NB4 (cell line): Measurements from ENCODE around the gene SSB.
"Not testable (repeated sequence)": the region's sequence is repeated elsewhere in the genome, so short reads cannot be mapped to it uniquely, and the experiment has no call there.

Source experiments
- DNase-seq: peaks from one replicate; pipeline ENCODE4 v3.0.0; 2010; ENCODE audit warnings: low read depth
- H3K4me3 ChIP-seq: one replicate; pipeline ENCODE4 v1.5.1; 2011; ENCODE audit warnings: mild to moderate bottlenecking, low read depth, low read length, moderate library complexity
- MYC ChIP-seq: IDR thresholded peaks from 2 replicates; pipeline ENCODE4 v1.6.1; 2011; ENCODE audit warnings: low read depth, low read length
- POLR2A ChIP-seq: IDR thresholded peaks from 2 replicates; pipeline ENCODE4 v1.6.1; 2011; ENCODE audit warnings: mild to moderate bottlenecking; ENCODE audit not compliant: insufficient read length; ENCODE audit errors: extremely low read depth
- TF ChIP-seq, protein P1 (sequence below): IDR thresholded peaks from 2 replicates; pipeline ENCODE4 v1.6.1; 2011; ENCODE audit warnings: low read depth, low read length
- TF ChIP-seq, protein P2 (sequence below): IDR thresholded peaks from one replicate; pipeline ENCODE4 v1.5.1; 2012; ENCODE audit warnings: low read depth, low read length

SSB gene

DNA sequence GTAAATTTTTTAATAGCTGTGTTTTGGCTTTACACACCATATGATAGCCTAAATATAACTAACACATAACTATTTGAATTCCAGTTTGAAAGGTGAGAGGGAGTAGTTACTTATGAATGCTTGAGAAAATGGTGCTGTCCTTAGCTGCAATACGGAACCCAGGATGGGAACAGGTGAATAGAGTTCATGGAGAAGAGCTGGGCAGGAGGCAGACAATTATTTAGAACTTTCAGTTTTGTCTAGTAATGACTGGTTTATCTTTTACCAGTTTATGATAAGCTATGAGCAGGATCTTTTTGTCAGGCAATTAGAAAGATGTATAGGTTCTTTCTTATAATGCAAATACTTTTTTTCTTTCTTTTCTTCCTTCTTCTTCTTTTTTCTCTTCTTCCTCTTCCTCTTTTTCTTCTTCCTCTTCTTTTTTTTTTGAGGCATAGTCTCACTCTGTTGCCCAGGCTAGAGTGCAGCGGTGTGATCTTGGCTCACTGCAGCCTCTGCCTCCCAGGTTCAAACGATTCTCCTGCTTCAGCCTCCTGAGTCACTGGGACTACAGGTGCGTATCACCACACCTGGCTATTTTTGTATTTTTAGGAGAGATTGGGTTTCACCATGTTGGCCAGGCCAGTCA, 54.5 kb downstream of the SSB start:
- no peak for DNase-seq
- TF ChIP-seq, protein P1, sequence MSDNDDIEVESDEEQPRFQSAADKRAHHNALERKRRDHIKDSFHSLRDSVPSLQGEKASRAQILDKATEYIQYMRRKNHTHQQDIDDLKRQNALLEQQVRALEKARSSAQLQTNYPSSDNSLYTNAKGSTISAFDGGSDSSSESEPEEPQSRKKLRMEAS, result no peak
- TF ChIP-seq, protein P2, sequence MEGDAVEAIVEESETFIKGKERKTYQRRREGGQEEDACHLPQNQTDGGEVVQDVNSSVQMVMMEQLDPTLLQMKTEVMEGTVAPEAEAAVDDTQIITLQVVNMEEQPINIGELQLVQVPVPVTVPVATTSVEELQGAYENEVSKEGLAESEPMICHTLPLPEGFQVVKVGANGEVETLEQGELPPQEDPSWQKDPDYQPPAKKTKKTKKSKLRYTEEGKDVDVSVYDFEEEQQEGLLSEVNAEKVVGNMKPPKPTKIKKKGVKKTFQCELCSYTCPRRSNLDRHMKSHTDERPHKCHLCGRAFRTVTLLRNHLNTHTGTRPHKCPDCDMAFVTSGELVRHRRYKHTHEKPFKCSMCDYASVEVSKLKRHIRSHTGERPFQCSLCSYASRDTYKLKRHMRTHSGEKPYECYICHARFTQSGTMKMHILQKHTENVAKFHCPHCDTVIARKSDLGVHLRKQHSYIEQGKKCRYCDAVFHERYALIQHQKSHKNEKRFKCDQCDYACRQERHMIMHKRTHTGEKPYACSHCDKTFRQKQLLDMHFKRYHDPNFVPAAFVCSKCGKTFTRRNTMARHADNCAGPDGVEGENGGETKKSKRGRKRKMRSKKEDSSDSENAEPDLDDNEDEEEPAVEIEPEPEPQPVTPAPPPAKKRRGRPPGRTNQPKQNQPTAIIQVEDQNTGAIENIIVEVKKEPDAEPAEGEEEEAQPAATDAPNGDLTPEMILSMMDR, result no peak
- no peak for TF ChIP-seq MYC
- no peak for TF ChIP-seq POLR2A
- H3K4me3 ChIP-seq, result no peak overlapping the region

GRCh38 chr2:169855281-169856258, 56.9 kb downstream of the SSB start:
- H3K4me3 ChIP-seq, DNase-seq: not testable (repeated sequence)

DNA sequence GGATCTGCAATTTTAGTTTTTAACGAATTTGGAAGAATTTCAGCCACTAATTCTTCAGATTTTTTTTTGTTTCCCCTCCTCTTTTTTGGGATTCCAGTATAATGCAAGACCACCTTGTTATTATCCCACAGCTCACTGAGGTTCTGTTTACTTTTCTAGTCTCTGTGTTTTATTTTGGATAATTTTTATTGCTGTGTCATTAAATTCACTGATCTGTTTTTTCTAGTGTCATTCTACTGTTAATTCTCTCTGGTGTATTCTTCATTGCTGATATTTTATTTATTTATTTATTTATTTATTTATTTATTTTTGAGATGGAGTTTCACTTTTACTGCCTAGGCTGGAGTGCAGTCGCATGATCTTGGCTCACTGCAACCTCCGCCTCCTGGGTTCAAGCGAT, 60.8 kb downstream of the SSB start:
- no peak overlapping the region for H3K4me3 ChIP-seq
- TF ChIP-seq, protein P2, result no peak
- TF ChIP-seq, protein P1, result no peak
- TF ChIP-seq MYC (no peak), POLR2A (no peak)
- no peak for DNase-seq

GRCh38 chr2:169860149-169860548, 61.5 kb downstream of the SSB start:
- no peak for DNase-seq
- TF ChIP-seq, protein P1, result no peak
- TF ChIP-seq, protein P2, result no peak
- TF ChIP-seq MYC, result no peak
- TF ChIP-seq POLR2A, result no peak
- no peak overlapping the region for H3K4me3 ChIP-seq
